ENCODE results near the gene MRRF.

MRRF gene

GRCh38 chr9:122370303-122370702 lies 105.6 kb downstream of the MRRF start:
- no peak for TF ChIP-seq ZNF384 (IDR thresholded peaks at IDR 0.05)
- no peak for TF ChIP-seq NFRKB (IDR thresholded peaks at IDR 0.05)
- no peak for TF ChIP-seq ELF4 (IDR thresholded peaks at IDR 0.05)
- no peak for TF ChIP-seq HDGF (IDR thresholded peaks at IDR 0.05; ENCODE audit: borderline replicate concordance)
- no peak for TF ChIP-seq CTBP1 (IDR thresholded peaks at IDR 0.05; ENCODE audit: borderline replicate concordance)
- no peak for TF ChIP-seq FOXK2 (IDR thresholded peaks at IDR 0.05)
- no peak for TF ChIP-seq FOXM1 (IDR thresholded peaks at IDR 0.05; ENCODE audit: borderline replicate concordance)
- TF ChIP-seq ARNT (IDR thresholded peaks at IDR 0.05): no peak
- no peak for TF ChIP-seq BHLHE40 (IDR thresholded peaks at IDR 0.05; ENCODE audit: borderline replicate concordance)
- ChIA-PET CTCF (interaction anchor here (0.7 kb wide), 1 partner anchor 14 kb away, joined by 3 read pairs; no protein-coding TSS in a partner anchor), POLR2A (no interaction called here)
- DNase-seq (ENCODE audit: extremely low spot score): no peak

DNA sequence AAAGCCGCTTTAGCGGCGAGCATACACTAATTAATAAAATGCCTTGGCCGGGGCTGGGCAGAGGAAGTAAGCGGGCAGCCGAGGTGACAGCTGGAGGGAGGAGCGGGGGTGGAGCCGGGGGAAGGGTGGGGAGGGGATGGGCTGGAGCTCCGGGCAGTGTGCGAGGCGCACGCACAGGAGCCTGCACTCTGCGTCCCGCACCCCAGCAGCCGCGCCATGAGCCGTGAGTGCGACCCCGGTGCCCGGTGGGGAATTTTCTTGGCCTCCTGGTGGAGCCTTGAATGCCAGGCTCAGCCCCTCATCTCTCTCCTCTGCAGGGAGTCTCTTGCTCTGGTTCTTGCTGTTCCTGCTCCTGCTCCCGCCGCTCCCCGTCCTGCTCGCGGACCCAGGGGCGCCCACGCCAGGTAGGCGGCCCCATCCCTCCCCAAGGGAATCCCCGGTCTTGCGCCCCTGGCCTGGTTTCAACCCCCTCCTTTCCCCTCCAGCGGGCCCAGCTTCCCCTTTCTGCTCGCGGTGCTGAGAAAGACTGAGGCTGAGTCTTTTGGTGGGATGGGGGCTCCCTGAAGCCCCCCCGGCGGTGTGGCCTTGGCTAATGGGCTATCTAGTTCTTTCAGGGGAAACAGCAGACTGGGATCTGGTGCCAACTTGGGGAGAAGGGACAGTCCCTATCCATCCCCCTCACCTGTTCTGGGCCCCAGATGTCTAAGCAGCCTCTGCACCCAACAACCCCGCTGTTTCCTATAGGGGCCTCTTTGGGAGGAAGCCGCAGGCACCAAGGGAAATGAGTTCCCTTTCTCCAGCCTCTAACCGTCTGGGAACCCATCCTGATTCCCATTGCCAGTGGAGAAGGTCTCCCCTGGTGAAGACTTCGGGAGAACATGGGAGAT lies 106.4 kb downstream of the MRRF start, which contains the start of gene PTGS1:
TSS of gene PTGS1 (plus strand) at position 156 of the 887 bp plus-strand sequence. CDS start at position 217, 61 bp downstream.
- DNase-seq (ENCODE audit: extremely low spot score): no peak
- POLR2A ChIA-PET: no interaction called here
- CTCF ChIA-PET: interaction anchor here (0.7 kb wide), 1 partner anchor 273 kb away, joined by 3 read pairs; no protein-coding TSS in a partner anchor

GRCh38 chr9:122371846-122372245 lies 107.2 kb downstream of the MRRF start:
- ChIA-PET CTCF (interaction anchor here (0.6 to 0.7 kb wide), 2 partner anchors 273 to 791 kb away, joined by 3 to 4 read pairs; no protein-coding TSS in a partner anchor), POLR2A (no interaction called here)
- DNase-seq (ENCODE audit: extremely low spot score): no peak
- TF ChIP-seq SP1 (IDR thresholded peaks at IDR 0.05): no peak
- no peak for TF ChIP-seq ZNF384 (IDR thresholded peaks at IDR 0.05)
- TF ChIP-seq LEF1 (IDR thresholded peaks at IDR 0.05; ENCODE audit: borderline replicate concordance): no peak
- TF ChIP-seq FOXA1 (IDR thresholded peaks at IDR 0.05): no peak
- TF ChIP-seq ARNT (IDR thresholded peaks at IDR 0.05): no peak
- no peak for TF ChIP-seq FOXM1 (IDR thresholded peaks at IDR 0.05; ENCODE audit: borderline replicate concordance)
- TF ChIP-seq BHLHE40 (IDR thresholded peaks at IDR 0.05; ENCODE audit: borderline replicate concordance): no peak
- TF ChIP-seq SUZ12 (IDR thresholded peaks at IDR 0.05): no peak
- no peak for TF ChIP-seq PKNOX1 (IDR thresholded peaks at IDR 0.05)
- no peak for TF ChIP-seq FOXK2 (IDR thresholded peaks at IDR 0.05)
- no peak for TF ChIP-seq HDGF (IDR thresholded peaks at IDR 0.05; ENCODE audit: borderline replicate concordance)
- TF ChIP-seq TARDBP (IDR thresholded peaks at IDR 0.05): no peak
- TF ChIP-seq L3MBTL2 (conservative IDR thresholded peaks at IDR 0.05): no peak
- no peak for TF ChIP-seq ELF4 (IDR thresholded peaks at IDR 0.05)
- TF ChIP-seq NFRKB (IDR thresholded peaks at IDR 0.05): no peak
- TF ChIP-seq CTBP1 (IDR thresholded peaks at IDR 0.05; ENCODE audit: borderline replicate concordance): no peak

More for the DNA sequence above, 106.4 kb downstream of the MRRF start, which contains the start of gene PTGS1:
- TF ChIP-seq FOXK2 (IDR thresholded peaks at IDR 0.05): no peak
- TF ChIP-seq ELF4 (IDR thresholded peaks at IDR 0.05): no peak
- no peak for TF ChIP-seq LEF1 (IDR thresholded peaks at IDR 0.05; ENCODE audit: borderline replicate concordance)
- no peak for TF ChIP-seq BHLHE40 (IDR thresholded peaks at IDR 0.05; ENCODE audit: borderline replicate concordance)
- TF ChIP-seq HDGF (IDR thresholded peaks at IDR 0.05; ENCODE audit: borderline replicate concordance): no peak
- no peak for TF ChIP-seq L3MBTL2 (conservative IDR thresholded peaks at IDR 0.05)
- no peak for TF ChIP-seq PKNOX1 (IDR thresholded peaks at IDR 0.05)
- TF ChIP-seq SP1 (IDR thresholded peaks at IDR 0.05): no peak
- TF ChIP-seq ARNT (IDR thresholded peaks at IDR 0.05): no peak

DNA sequence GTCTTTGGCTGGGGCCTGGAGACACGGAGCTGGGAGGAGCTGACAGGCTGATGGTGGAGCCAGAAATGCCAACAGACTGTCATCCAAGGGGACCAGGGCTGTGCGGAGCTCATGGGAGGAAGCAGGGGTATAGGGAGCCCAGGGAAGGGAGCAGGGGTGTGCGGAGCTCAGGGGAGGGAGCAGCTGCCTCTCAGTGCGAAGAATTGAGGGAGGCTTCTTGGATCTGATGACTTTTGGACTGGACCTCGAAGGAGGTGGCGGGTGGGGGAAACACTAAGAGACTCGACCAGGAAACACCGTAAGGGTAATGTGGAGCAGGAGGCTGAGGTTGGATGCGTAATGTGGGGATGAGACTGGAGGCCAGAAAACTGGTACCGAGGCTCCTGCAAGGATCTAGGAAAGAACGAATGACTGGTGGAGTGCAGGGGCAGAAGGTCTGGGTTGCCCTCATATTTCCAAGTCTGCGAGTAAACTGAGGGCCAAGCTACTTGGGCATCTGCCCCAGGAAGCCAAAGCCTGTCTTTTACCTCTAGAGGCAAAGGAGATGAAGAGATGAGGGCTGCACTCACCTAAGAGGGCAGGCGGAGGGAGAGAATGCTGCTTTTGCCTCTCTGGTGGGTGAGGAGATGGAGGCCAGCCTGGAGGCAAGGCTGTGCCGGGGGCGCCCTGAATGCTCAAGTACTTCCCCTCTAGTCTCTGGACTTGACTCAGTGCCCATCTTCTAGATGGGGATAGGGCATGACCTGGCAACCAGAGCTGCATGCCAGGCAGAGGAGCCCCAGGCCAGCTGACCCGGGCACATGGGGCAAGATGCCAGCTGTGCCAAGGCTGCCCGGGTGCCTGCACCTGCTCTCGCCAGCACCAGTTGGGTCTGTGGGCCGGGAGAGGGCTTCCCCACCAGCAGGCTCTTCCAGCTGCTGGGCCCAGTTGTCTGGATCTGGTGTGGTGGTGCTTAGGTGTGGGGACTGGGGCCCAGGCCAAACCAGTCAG lies 108.5 kb downstream of the MRRF start:
- TF ChIP-seq SP1 (IDR thresholded peaks at IDR 0.05): no peak
- TF ChIP-seq FOXA1 (IDR thresholded peaks at IDR 0.05): no peak
- TF ChIP-seq FOXM1 (IDR thresholded peaks at IDR 0.05; ENCODE audit: borderline replicate concordance): no peak
- no peak for TF ChIP-seq TARDBP (IDR thresholded peaks at IDR 0.05)
- no peak for TF ChIP-seq BHLHE40 (IDR thresholded peaks at IDR 0.05; ENCODE audit: borderline replicate concordance)
- no peak for TF ChIP-seq ZNF384 (IDR thresholded peaks at IDR 0.05)
- TF ChIP-seq HDGF (IDR thresholded peaks at IDR 0.05; ENCODE audit: borderline replicate concordance): no peak
- TF ChIP-seq CTBP1 (IDR thresholded peaks at IDR 0.05; ENCODE audit: borderline replicate concordance): no peak
- no peak for TF ChIP-seq L3MBTL2 (conservative IDR thresholded peaks at IDR 0.05)
- no peak for TF ChIP-seq ARNT (IDR thresholded peaks at IDR 0.05)
- TF ChIP-seq PKNOX1 (IDR thresholded peaks at IDR 0.05): no peak
- TF ChIP-seq FOXK2 (IDR thresholded peaks at IDR 0.05): no peak
- no peak for TF ChIP-seq LEF1 (IDR thresholded peaks at IDR 0.05; ENCODE audit: borderline replicate concordance)
- POLR2A ChIA-PET: no interaction called here

GRCh38 chr9:122374885-122375420 lies 110.3 kb downstream of the MRRF start:
- POLR2A ChIA-PET: no interaction called here
- DNase-seq (ENCODE audit: extremely low spot score): peak; percentile 37
- TF ChIP-seq CTBP1 (IDR thresholded peaks at IDR 0.05; ENCODE audit: borderline replicate concordance) (no peak), FOXK2 (IDR thresholded peaks at IDR 0.05) (no peak), ARNT (IDR thresholded peaks at IDR 0.05) (no peak), FOXM1 (IDR thresholded peaks at IDR 0.05; ENCODE audit: borderline replicate concordance) (no peak), NFRKB (IDR thresholded peaks at IDR 0.05) (no peak), ELF4 (IDR thresholded peaks at IDR 0.05) (no peak)
- CTCF ChIA-PET: no interaction called here

More for the DNA sequence above, 108.5 kb downstream of the MRRF start:
- CTCF ChIA-PET: no interaction called here
- DNase-seq (ENCODE audit: extremely low spot score): no peak
